PC-3 (cell line): ENCODE measurements around the gene ZNF417. TPM values are rescaled to one million over a fixed set of nuclear protein-coding genes. Genes with fewer than 3 reads are reported as not detected.
"Not testable (repeated sequence)": the region's sequence is repeated elsewhere in the genome, so short reads cannot be mapped to it uniquely, and the experiment has no call there.

Experiments
- ATAC-seq: fragments of 200-7000 bp; cut with Tn5 transposase; 2 replicates; pipeline ENCODE4 v1.9.1; 2020; ENCODE audit warnings: mild to moderate bottlenecking, moderate library complexity
- BruUV-seq: library from RNA; stranded (reverse); fragments of 400-500 nt; replicated peaks from 2 replicates; lab custom pipeline; 2021; lab: Mats Ljungman, UMichigan
- CTCF ChIA-PET: fragments of 300-600 bp; sonication (Branson Sonifier 250); formaldehyde crosslinking; loops from one replicate; lab custom pipeline; 2022; ENCODE audit warnings: antibody characterized with exemption; lab: Charles Lee
- POLR2A ChIA-PET: fragments of 300-600 bp; sonication (Branson Sonifier 250); formaldehyde crosslinking; loops from one replicate; lab custom pipeline; 2022; ENCODE audit warnings: antibody characterized with exemption; ENCODE audit not compliant: unreplicated experiment; lab: Charles Lee
- DNase-seq: peaks from one replicate; pipeline ENCODE4 v3.0.0-alpha.2; 2015
- H2AFZ ChIP-seq: fragments of 300-600 bp; sonication (generic); 2 replicates; pipeline ENCODE4 v1.6.0; 2016; ENCODE audit warnings: antibody characterized with exemption, low read length
- H3F3A ChIP-seq: fragments of 300-600 bp; sonication (generic); one replicate; pipeline ENCODE4 v1.6.0; 2017; ENCODE audit warnings: antibody characterized with exemption, low read length, control low read depth, mild to moderate bottlenecking; ENCODE audit not compliant: unreplicated experiment
- H3K27ac ChIP-seq: fragments of 300-600 bp; sonication (generic); 2 replicates; pipeline ENCODE4 v1.5.1; 2016; ENCODE audit warnings: mild to moderate bottlenecking, low read length
- H3K27me3 ChIP-seq: fragments of 300-600 bp; sonication (generic); 2 replicates; pipeline ENCODE4 v1.6.1; 2016; ENCODE audit warnings: low read length, mixed read lengths
- H3K36me3 ChIP-seq: fragments of 300-600 bp; sonication (generic); 2 replicates; pipeline ENCODE4 v1.6.1; 2016; ENCODE audit warnings: low read depth, mixed run types, low read length, mixed read lengths
- H3K4me1 ChIP-seq: fragments of 300-600 bp; sonication (generic); 2 replicates; pipeline ENCODE4 v1.5.1; 2016; ENCODE audit warnings: low read length; ENCODE audit not compliant: insufficient read depth
- H3K4me2 ChIP-seq: fragments of 300-600 bp; sonication (generic); 2 replicates; pipeline ENCODE4 v1.6.0; 2016; ENCODE audit warnings: low read length
- H3K4me3 ChIP-seq: fragments of 300-600 bp; sonication (generic); 2 replicates; pipeline ENCODE4 v1.5.1; 2016; ENCODE audit warnings: mild to moderate bottlenecking, low read length, mixed read lengths
- H3K79me2 ChIP-seq: fragments of 300-600 bp; sonication (generic); 2 replicates; pipeline ENCODE4 v1.6.1; 2017; ENCODE audit warnings: low read length, mixed read lengths
- H3K9ac ChIP-seq: fragments of 300-600 bp; sonication (generic); 2 replicates; pipeline ENCODE4 v1.6.0; 2016; ENCODE audit warnings: mild to moderate bottlenecking, low read length
- H3K9me2 ChIP-seq: fragments of 300-600 bp; sonication (generic); replicated peaks from 2 replicates; pipeline ENCODE4 v1.6.1; 2016; ENCODE audit warnings: mixed run types, low read length, mixed read lengths
- H3K9me3 ChIP-seq: fragments of 300-600 bp; sonication (generic); 2 replicates; pipeline ENCODE4 v1.6.1; 2016; ENCODE audit warnings: low read length, mixed read lengths
- H4K20me1 ChIP-seq: fragments of 300-600 bp; sonication (generic); 2 replicates; pipeline ENCODE4 v1.6.1; 2016; ENCODE audit warnings: low read length, mixed read lengths
- CTCF ChIP-seq: fragments of 300-600 bp; sonication (generic); conservative IDR thresholded peaks from 2 replicates; pipeline ENCODE4 v1.5.1; 2017; ENCODE audit warnings: antibody characterized with exemption, low read depth, mild to moderate bottlenecking, low read length
- EZH2 ChIP-seq: fragments of 300-600 bp; sonication (generic); IDR thresholded peaks from one replicate; pipeline ENCODE4 v1.6.1; 2017; ENCODE audit warnings: antibody characterized with exemption, mild to moderate bottlenecking, low read length; ENCODE audit not compliant: unreplicated experiment
- EZH2phosphoT487 ChIP-seq: fragments of 300-600 bp; sonication (generic); IDR thresholded peaks from 2 replicates; pipeline ENCODE4 v1.6.1; 2018; ENCODE audit warnings: mild to moderate bottlenecking, antibody characterized with exemption, low read length, borderline replicate concordance
- intact Hi-C: fragments of 100-400 bp; cut with micrococcal nuclease; formaldehyde crosslinking; loops from 2 replicates; pipeline ENCODE4 v1.9.0; 2023
- total RNA-seq: library from RNA; depleted of rRNA; stranded (reverse); fragments of >200 nt; gene quantifications from 2 replicates; pipeline ENCODE4 v1.2.3, GENCODE V29; 2014

ZNF417 gene
- total RNA-seq, 1 experiment from 2014 or later: 9.3 TPM

GRCh38 chr19:57886046-57886445 is 30.3 kb downstream of the ZNF417 start:
- ChIA-PET POLR2A (no interaction called here), CTCF (no interaction called here)
- Histone ChIP-seq H3K36me3 (peaks cover 12% of the 10 kb centered on the region), H3K27me3 (no peaks in the 10 kb centered on the region), H3F3A (no peaks in the 10 kb centered on the region), H4K20me1 (no peaks in the 10 kb centered on the region), H3K27ac (no peak overlapping the region), H3K4me3 (no peak overlapping the region), H3K9me2 (no peaks in the 10 kb centered on the region), H2AFZ (no peak overlapping the region), H3K9me3 (peaks cover 9% of the 10 kb centered on the region), H3K9ac (no peak overlapping the region), H3K79me2 (no peaks in the 10 kb centered on the region), H3K4me2 (no peak overlapping the region), H3K4me1 (no peaks in the 10 kb centered on the region)
- no peak for ATAC-seq
- DNase-seq: no peak
- intact Hi-C loops: no loop called here
- TF ChIP-seq EZH2phosphoT487 (no peak), CTCF (no peak)
- no TSS peak for BruUV-seq

DNA sequence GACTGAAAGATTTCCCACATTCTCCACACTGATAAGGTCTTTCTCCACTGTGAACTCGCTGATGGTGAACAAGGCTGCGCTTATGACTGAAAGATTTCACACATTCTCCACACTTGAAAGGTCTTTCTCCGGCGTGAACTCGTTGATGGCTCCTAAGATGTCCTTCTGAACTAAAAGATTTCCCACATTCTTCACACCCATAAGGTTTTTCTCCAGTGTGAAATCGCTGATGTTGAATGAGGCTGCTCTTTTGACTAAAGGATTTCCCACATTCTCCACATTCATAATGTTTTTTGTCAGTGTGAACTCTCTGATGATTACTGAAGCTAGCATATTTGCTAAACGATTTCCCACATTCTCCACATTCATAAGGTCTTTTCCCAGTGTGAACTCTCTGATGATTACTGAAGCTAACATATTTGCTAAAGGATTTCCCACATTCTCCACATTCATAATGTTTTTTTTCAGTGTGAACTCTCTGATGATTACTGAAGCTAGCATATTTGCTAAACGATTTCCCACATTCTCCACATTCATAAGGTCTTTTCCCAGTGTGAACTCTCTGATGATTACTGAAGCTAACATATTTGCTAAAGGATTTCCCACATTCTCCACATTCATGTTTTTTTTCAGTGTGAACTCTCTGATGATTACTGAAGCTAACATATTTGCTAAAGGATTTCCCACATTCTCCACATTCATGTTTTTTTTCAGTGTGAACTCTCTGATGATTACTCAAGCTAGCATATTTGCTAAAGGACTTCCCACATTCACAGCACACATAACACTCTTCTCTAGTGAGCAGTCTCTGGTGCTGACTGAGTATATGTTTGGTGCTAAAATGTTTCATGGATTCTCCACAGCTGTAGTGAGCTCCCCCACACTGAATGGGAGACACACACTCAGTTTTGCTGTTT is 42.3 kb downstream of the ZNF417 start:
- ATAC-seq, H3K4me3 ChIP-seq, H3K9me2 ChIP-seq, BruUV-seq, POLR2A ChIA-PET, H4K20me1 ChIP-seq, H3K27me3 ChIP-seq, H3K27ac ChIP-seq, CTCF ChIA-PET, H3K4me1 ChIP-seq, H3F3A ChIP-seq, H3K9ac ChIP-seq, H3K4me2 ChIP-seq, intact Hi-C loops, H3K79me2 ChIP-seq, H2AFZ ChIP-seq, DNase-seq: not testable (repeated sequence)
- peaks cover 34% of the 10 kb centered on the region for H3K9me3 ChIP-seq
- peaks cover 36% of the 10 kb centered on the region; the same call in 1 of the 2 replicates for H3K36me3 ChIP-seq

GRCh38 chr19:57872450-57872849 is 43.9 kb downstream of the ZNF417 start:
- H3K36me3 ChIP-seq: peaks cover 45% of the 10 kb centered on the region
- no peak for ATAC-seq
- CTCF ChIA-PET: no interaction called here

More at GRCh38 chr19:57872450-57872849, 43.9 kb downstream of the ZNF417 start:
- POLR2A ChIA-PET: no interaction called here
- BruUV-seq: no TSS peak
- intact Hi-C loops: no loop called here
- no peak for DNase-seq
- Histone ChIP-seq H3K9me3 (peaks cover 38% of the 10 kb centered on the region), H3K9ac (no peak overlapping the region), H3K27me3 (no peaks in the 10 kb centered on the region), H3F3A (no peaks in the 10 kb centered on the region), H3K27ac (no peak overlapping the region), H3K4me1 (no peaks in the 10 kb centered on the region), H3K9me2 (no peaks in the 10 kb centered on the region), H2AFZ (no peak overlapping the region), H3K4me3 (no peak overlapping the region), H4K20me1 (no peaks in the 10 kb centered on the region), H3K4me2 (no peak overlapping the region), H3K79me2 (no peaks in the 10 kb centered on the region)
- TF ChIP-seq EZH2phosphoT487 (no peak), CTCF (no peak), EZH2 (no peak)
